NB4 (cell line): Measurements from ENCODE around the gene TMCC1.
"Not testable (repeated sequence)": the region's sequence is repeated elsewhere in the genome, so short reads cannot be mapped to it uniquely, and the experiment has no call there.

Experiments
- DNase-seq: peaks from one replicate; pipeline ENCODE4 v3.0.0; 2010; ENCODE audit warnings: low read depth
- H3K4me3 ChIP-seq: one replicate; pipeline ENCODE4 v1.5.1; 2011; ENCODE audit warnings: mild to moderate bottlenecking, low read depth, low read length, moderate library complexity
- MYC ChIP-seq: IDR thresholded peaks from 2 replicates; pipeline ENCODE4 v1.6.1; 2011; ENCODE audit warnings: low read depth, low read length
- POLR2A ChIP-seq: IDR thresholded peaks from 2 replicates; pipeline ENCODE4 v1.6.1; 2011; ENCODE audit warnings: mild to moderate bottlenecking; ENCODE audit not compliant: insufficient read length; ENCODE audit errors: extremely low read depth
- TF ChIP-seq, protein P1 (sequence below): IDR thresholded peaks from 2 replicates; pipeline ENCODE4 v1.6.1; 2011; ENCODE audit warnings: low read depth, low read length
- TF ChIP-seq, protein P2 (sequence below): IDR thresholded peaks from one replicate; pipeline ENCODE4 v1.5.1; 2012; ENCODE audit warnings: low read depth, low read length

The TMCC1 gene

DNA sequence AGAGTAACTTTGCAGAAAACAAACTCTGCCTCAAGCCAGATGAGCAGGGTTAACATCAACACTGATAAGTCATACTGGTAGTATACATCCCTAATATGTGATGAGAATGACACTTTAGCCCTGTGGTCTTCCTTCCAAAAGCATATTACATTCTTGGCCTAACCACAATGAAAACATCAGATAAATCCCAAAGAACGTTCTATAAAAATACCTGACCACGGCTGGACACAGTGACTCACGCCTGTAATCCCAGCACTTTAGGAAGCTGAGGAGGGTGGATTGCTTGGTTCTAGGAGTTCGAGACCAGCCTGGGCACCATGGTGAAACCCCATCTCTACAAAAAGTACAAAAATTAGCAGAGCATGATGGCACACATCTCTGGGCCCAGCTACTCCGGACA is 4.7 kb downstream of the TMCC1 start:
- no peak for DNase-seq
- TF ChIP-seq, protein P1, sequence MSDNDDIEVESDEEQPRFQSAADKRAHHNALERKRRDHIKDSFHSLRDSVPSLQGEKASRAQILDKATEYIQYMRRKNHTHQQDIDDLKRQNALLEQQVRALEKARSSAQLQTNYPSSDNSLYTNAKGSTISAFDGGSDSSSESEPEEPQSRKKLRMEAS, result no peak
- TF ChIP-seq MYC (no peak), POLR2A (no peak)
- TF ChIP-seq, protein P2, sequence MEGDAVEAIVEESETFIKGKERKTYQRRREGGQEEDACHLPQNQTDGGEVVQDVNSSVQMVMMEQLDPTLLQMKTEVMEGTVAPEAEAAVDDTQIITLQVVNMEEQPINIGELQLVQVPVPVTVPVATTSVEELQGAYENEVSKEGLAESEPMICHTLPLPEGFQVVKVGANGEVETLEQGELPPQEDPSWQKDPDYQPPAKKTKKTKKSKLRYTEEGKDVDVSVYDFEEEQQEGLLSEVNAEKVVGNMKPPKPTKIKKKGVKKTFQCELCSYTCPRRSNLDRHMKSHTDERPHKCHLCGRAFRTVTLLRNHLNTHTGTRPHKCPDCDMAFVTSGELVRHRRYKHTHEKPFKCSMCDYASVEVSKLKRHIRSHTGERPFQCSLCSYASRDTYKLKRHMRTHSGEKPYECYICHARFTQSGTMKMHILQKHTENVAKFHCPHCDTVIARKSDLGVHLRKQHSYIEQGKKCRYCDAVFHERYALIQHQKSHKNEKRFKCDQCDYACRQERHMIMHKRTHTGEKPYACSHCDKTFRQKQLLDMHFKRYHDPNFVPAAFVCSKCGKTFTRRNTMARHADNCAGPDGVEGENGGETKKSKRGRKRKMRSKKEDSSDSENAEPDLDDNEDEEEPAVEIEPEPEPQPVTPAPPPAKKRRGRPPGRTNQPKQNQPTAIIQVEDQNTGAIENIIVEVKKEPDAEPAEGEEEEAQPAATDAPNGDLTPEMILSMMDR, result no peak
- H3K4me3 ChIP-seq, result no peak overlapping the region

DNA sequence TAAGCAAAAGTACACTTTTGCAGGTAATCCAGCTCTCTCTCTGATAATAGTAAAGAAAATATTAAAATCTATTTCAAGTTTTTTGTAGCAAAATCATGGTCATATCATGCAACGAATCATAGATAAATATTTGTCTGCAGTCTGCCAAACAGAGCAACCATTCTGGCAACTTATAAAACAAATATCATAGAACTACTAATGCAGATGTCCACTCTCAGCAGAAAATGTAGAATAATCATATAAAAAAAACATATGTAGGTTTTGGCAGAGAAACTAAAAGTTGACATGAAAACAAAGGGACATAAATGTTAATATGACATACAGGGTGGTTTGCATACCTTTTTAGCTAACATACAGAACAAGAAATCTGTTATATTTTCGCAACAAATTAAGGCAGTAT is 12.2 kb downstream of the TMCC1 start:
- DNase-seq, result no peak
- H3K4me3 ChIP-seq, result no peak overlapping the region
- TF ChIP-seq POLR2A, result no peak

DNA sequence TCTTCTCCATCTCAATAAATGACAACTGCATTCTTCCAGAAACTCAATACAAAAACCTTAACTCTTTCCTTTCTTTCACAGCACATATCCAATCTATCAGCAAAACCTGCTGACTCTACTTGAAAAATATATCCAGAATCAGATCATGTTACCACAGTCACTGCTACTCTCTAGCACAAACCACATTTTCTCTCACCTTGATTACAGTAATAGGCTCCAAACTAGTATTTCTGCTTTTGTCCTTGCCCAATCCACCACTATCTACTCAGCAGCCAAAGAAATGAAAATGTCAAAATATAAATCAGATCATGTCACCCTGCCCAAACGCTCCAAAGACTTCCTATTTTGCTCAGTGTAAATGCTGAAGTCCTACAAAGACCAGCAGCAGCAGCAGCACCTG is 15.2 kb downstream of the TMCC1 start:
- TF ChIP-seq MYC, result no peak
- TF ChIP-seq, protein P1, result no peak
- no peak for TF ChIP-seq POLR2A
- TF ChIP-seq, protein P2, result no peak
- no peak overlapping the region for H3K4me3 ChIP-seq
- DNase-seq, result no peak

DNA sequence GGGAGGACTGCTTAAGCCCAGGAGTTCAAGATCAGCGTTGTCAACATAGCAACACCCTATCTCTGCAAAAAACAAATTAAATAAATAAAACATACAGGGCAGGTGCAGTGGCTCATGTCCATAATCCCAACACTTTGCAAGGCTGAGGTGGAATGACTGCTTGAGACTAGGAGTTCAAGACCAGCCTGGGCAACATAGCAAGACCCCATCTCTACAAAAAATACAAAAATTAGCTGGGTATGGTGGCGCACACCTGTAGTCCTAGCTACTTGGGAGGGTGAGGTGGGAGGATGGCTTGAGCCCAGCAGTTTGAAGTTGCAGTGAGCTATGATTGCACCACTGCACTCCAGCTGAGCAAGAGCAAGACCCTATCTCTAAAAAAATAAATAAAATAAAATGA is 19.0 kb downstream of the TMCC1 start:
- H3K4me3 ChIP-seq, result not testable (repeated sequence)

DNA sequence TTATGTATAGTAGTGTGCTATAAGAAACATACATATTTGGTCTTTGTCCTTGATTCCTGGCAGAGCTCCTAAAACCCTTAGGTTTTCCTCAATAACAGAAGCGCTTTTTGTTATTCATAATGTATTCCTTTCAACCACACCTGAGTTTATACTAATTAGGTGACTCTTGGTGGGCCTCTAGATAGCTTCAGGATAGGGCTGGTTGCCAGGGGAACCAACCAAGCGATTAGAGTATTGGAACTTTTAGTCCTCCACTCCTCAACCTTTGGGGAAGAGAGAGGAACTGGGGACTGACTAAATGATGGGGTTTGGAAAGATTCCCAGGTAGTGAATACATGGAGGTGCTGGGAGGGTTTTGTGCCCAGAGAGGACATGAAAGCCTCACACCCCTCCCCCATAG is 24.6 kb downstream of the TMCC1 start:
- TF ChIP-seq, protein P2, result no peak
- TF ChIP-seq, protein P1, result no peak
- TF ChIP-seq POLR2A, result no peak
- TF ChIP-seq MYC, result no peak
- no peak for DNase-seq
- H3K4me3 ChIP-seq, result no peak overlapping the region

More for the DNA sequence above, 19.0 kb downstream of the TMCC1 start:
- not testable (repeated sequence) for DNase-seq

DNA sequence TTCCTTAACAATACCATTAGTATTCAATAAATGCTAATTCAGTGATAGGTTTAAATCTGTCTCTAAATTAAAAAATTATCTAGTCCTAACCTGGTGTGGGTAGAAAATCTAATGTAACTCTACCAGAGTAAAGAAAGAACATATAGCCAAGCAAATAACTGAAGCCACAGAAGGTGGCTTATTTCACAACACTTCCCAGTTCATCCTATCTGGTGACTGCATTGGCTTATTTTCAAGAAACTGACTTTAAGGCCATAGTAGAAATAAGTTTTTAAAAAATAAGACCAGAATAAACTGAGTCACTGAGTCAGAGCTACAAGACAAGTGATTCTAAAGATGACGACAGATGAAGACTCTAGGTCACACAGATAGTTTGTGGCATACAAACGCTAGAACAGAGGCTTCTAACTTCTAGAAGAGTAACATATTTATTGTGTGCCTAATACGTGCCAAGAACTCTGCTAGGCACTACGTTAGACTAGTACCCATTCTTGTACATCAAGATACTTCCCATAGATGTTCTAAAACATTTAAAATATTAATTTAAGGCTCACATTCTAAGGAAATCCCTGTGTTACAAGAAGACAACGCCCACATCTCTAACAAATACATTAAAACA is 25.9 kb downstream of the TMCC1 start:
- H3K4me3 ChIP-seq, result no peak overlapping the region
- TF ChIP-seq MYC (no peak), POLR2A (no peak)
- TF ChIP-seq, protein P1, result no peak
- TF ChIP-seq, protein P2, result no peak
- DNase-seq, result peak; percentile 22

DNA sequence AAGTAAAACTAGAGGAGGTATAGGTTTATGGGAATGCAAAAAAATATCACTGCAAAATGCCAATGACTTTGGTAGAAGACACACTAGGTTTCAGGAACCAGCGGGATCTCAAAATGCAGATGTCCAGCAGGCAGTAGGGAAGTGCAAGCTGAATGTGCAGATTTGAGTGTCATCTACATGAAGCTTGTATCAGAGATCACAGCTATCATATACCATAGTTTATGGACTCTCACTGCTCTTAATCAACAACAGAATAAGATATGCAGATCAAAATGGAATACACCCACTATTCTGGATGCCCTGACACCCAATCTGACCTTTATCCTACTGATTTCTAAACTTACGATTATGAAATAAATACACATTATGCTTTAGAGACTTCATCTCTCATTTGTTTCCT is 27.7 kb downstream of the TMCC1 start:
- DNase-seq, result no peak
- H3K4me3 ChIP-seq, result no peak overlapping the region
- TF ChIP-seq MYC (no peak), POLR2A (no peak)
- TF ChIP-seq, protein P2, result no peak
- TF ChIP-seq, protein P1, result no peak
